WTC11 (cell line): ENCODE measurements around the gene LRRC57. TPM values are rescaled to one million over a fixed set of nuclear protein-coding genes. Genes with fewer than 3 reads are reported as not detected.
A peak's percentile ranks its signal among the peaks of the same experiment; 100 is the strongest.

Source experiments
- ATAC-seq: fragments of 200-7000 bp; cut with Tn5 transposase; 2 replicates; pipeline ENCODE4 v1.10.0; 2021; ENCODE audit warnings: mild to moderate bottlenecking, moderate library complexity
- CTCF ChIA-PET: fragments of 300-600 bp; sonication (Branson Sonifier 250); formaldehyde crosslinking; loops from one replicate; lab custom pipeline; 2021; ENCODE audit warnings: antibody characterized with exemption; lab: Charles Lee
- POLR2A ChIA-PET: fragments of 350-600 bp; sonication (Branson Sonifier 250); formaldehyde crosslinking; loops from one replicate; lab custom pipeline; 2021; ENCODE audit warnings: antibody characterized with exemption; lab: Charles Lee
- DNase-seq: peaks from one replicate; pipeline ENCODE4 v3.0.0; 2021; ENCODE audit warnings: low spot score
- H3K27ac Mint-ChIP-seq: 2 replicates; pipeline ENCODE4 v1.8.0; 2021; ENCODE audit warnings: mixed read lengths
- H3K27me3 Mint-ChIP-seq: 2 replicates; pipeline ENCODE4 v1.8.0; 2021; ENCODE audit warnings: low read depth, mild to moderate bottlenecking, moderate library complexity, mixed read lengths
- H3K36me3 Mint-ChIP-seq: 2 replicates; pipeline ENCODE4 v1.8.0; 2021; ENCODE audit warnings: mixed read lengths
- H3K4me1 Mint-ChIP-seq: 2 replicates; pipeline ENCODE4 v1.8.0; 2022; ENCODE audit warnings: mixed read lengths
- H3K4me3 Mint-ChIP-seq: 2 replicates; pipeline ENCODE4 v1.8.0; 2021; ENCODE audit warnings: mild to moderate bottlenecking, moderate library complexity, mixed read lengths
- H3K9me3 Mint-ChIP-seq: 2 replicates; pipeline ENCODE4 v1.8.0; 2021; ENCODE audit warnings: mixed read lengths
- CREB1 ChIP-seq: sonication (generic); formaldehyde crosslinking; IDR thresholded peaks from 2 replicates; pipeline ENCODE4 v1.8.0; 2023; ENCODE audit warnings: mild to moderate bottlenecking, missing genetic modification reagents
- CREM ChIP-seq: sonication (generic); formaldehyde crosslinking; IDR thresholded peaks from 2 replicates; pipeline ENCODE4 v1.8.1; 2022; ENCODE audit warnings: mild to moderate bottlenecking, missing genetic modification reagents, moderate library complexity
- ETV6 ChIP-seq: sonication (generic); formaldehyde crosslinking; IDR thresholded peaks from 2 replicates; pipeline ENCODE4 v1.8.1; 2022; ENCODE audit warnings: mild to moderate bottlenecking, missing genetic modification reagents
- FOXJ3 ChIP-seq: sonication (generic); formaldehyde crosslinking; IDR thresholded peaks from 2 replicates; pipeline ENCODE4 v1.9.0; 2021; ENCODE audit warnings: missing genetic modification reagents, mild to moderate bottlenecking, borderline replicate concordance
- GABPB1 ChIP-seq: sonication (generic); formaldehyde crosslinking; IDR thresholded peaks from 2 replicates; pipeline ENCODE4 v1.8.1; 2023; ENCODE audit warnings: mild to moderate bottlenecking, missing genetic modification reagents
- HMGA2 ChIP-seq: fragments of 250-450 bp; sonication (Bioruptor Pico); IDR thresholded peaks from 2 replicates; pipeline ENCODE4 v1.4.0; 2021; ENCODE audit warnings: mild to moderate bottlenecking, moderate library complexity
- JAZF1 ChIP-seq: fragments of 250-450 bp; sonication (Bioruptor Pico); IDR thresholded peaks from 2 replicates; pipeline ENCODE4 v1.9.0; 2021; ENCODE audit warnings: moderate library complexity, mild to moderate bottlenecking, inconsistent platforms
- JUN ChIP-seq: sonication (generic); formaldehyde crosslinking; IDR thresholded peaks from 2 replicates; pipeline ENCODE4 v1.8.0; 2023; ENCODE audit warnings: mild to moderate bottlenecking, missing genetic modification reagents
- NFYB ChIP-seq: sonication (generic); formaldehyde crosslinking; conservative IDR thresholded peaks from 2 replicates; pipeline ENCODE4 v1.8.0; 2022; ENCODE audit warnings: low read depth, missing genetic modification reagents
- NR3C1 ChIP-seq: sonication (generic); formaldehyde crosslinking; conservative IDR thresholded peaks from 2 replicates; pipeline ENCODE4 v1.8.1; 2023; ENCODE audit warnings: low read depth, mild to moderate bottlenecking, missing genetic modification reagents
- OVOL2 ChIP-seq: fragments of 250-450 bp; sonication (Bioruptor Pico); IDR thresholded peaks from 2 replicates; pipeline ENCODE4 v1.9.0; 2021; ENCODE audit warnings: mild to moderate bottlenecking, borderline replicate concordance
- RELA ChIP-seq: sonication (generic); formaldehyde crosslinking; IDR thresholded peaks from 2 replicates; pipeline ENCODE4 v1.8.1; 2022; ENCODE audit warnings: missing genetic modification reagents, mild to moderate bottlenecking, borderline replicate concordance
- SP1 ChIP-seq: sonication (generic); formaldehyde crosslinking; conservative IDR thresholded peaks from 2 replicates; pipeline ENCODE4 v1.8.1; 2022; ENCODE audit warnings: missing genetic modification reagents
- TEAD1 ChIP-seq: sonication (generic); formaldehyde crosslinking; IDR thresholded peaks from 2 replicates; pipeline ENCODE4 v1.8.0; 2022; ENCODE audit warnings: mild to moderate bottlenecking, missing genetic modification reagents
- TP53 ChIP-seq: sonication (generic); formaldehyde crosslinking; IDR thresholded peaks from 2 replicates; pipeline ENCODE4 v1.8.1; 2023; ENCODE audit warnings: mild to moderate bottlenecking, missing genetic modification reagents
- ZBTB21 ChIP-seq: sonication (generic); formaldehyde crosslinking; IDR thresholded peaks from 2 replicates; pipeline ENCODE4 v1.8.1; 2023; ENCODE audit warnings: mild to moderate bottlenecking, missing genetic modification reagents, borderline replicate concordance
- ZNF219 ChIP-seq: sonication (generic); formaldehyde crosslinking; IDR thresholded peaks from 2 replicates; pipeline ENCODE4 v1.8.0; 2023; ENCODE audit warnings: missing genetic modification reagents, mild to moderate bottlenecking, borderline replicate concordance
- ZNF232 ChIP-seq: sonication (generic); formaldehyde crosslinking; IDR thresholded peaks from 2 replicates; pipeline ENCODE4 v1.8.0; 2022; ENCODE audit warnings: mild to moderate bottlenecking, missing genetic modification reagents
- ZNF396 ChIP-seq: fragments of 250-450 bp; sonication (Bioruptor Pico); IDR thresholded peaks from 2 replicates; pipeline ENCODE4 v1.8.0; 2021; ENCODE audit warnings: mild to moderate bottlenecking, moderate library complexity, borderline replicate concordance
- ZNF423 ChIP-seq: fragments of 250-450 bp; sonication (Bioruptor Pico); IDR thresholded peaks from 2 replicates; pipeline ENCODE4 v2.1.2; 2022; ENCODE audit warnings: mild to moderate bottlenecking, moderate library complexity
- total RNA-seq: library from RNA; stranded (reverse); gene quantifications from 3 replicates; pipeline ENCODE4 v1.2.3, GENCODE V29; 2021
- TF ChIP-seq, protein P1 (sequence below): sonication (generic); formaldehyde crosslinking; IDR thresholded peaks from 2 replicates; pipeline ENCODE4 v1.8.1; 2022; ENCODE audit warnings: mild to moderate bottlenecking, moderate library complexity, missing genetic modification reagents
- TF ChIP-seq, protein P2 (sequence below): sonication (generic); formaldehyde crosslinking; IDR thresholded peaks from 2 replicates; pipeline ENCODE4 v1.8.1; 2022; ENCODE audit warnings: low read depth, mild to moderate bottlenecking, moderate library complexity, missing genetic modification reagents, borderline replicate concordance
- TF ChIP-seq, protein P3 (sequence below): sonication (generic); formaldehyde crosslinking; IDR thresholded peaks from 2 replicates; pipeline ENCODE4 v1.8.1; 2023; ENCODE audit warnings: mild to moderate bottlenecking, missing genetic modification reagents
- TF ChIP-seq, protein P4 (sequence below): sonication (generic); formaldehyde crosslinking; conservative IDR thresholded peaks from 2 replicates; pipeline ENCODE4 v1.8.1; 2022; ENCODE audit warnings: mild to moderate bottlenecking, missing genetic modification reagents
- TF ChIP-seq, protein P5 (sequence below): fragments of 250-450 bp; sonication (Bioruptor Pico); conservative IDR thresholded peaks from 2 replicates; pipeline ENCODE4 v1.9.0; 2021; ENCODE audit warnings: mild to moderate bottlenecking

The LRRC57 gene
- total RNA-seq, 1 experiment from 2014 or later, result 13.3 TPM

DNA sequence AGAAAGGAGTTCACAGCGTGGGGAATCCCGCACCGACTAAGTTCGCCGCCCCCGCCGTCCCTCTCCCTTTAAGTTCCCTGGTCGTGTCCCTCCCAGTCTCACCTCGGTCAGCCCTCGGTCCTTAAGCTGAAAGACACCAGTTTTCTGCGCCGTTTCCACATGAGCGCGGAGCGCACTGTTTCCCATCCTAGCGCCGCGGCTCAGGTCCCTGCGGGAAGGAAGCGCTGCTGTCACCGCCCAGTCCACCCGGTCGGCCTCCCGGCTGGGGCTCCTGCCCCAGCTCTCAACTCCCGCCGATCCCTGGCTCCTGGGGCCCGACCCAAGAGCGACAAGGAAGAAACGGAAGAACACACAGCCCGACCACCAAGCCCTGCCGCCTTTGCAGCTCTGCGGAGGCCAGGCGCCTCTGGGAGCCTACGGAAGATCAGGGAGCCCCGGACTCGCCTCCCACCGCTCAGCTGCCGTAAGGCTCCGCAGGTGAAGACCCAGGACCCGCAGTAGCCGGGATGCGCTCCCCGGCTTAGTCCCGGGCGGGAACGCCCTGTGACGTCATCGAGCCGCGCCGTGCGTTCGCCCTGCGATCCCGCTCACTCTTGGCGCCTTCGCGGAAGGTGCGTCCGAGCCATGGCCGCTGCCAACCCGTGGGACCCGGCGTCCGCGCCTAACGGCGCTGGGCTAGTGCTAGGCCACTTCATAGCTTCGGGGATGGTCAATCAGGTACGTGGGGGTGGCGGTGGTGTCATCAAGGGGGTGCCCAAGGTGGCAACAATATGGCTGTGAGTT lies at the start of gene LRRC57, which contains the start of gene HAUS2 (continued):
- TF ChIP-seq, protein P1, sequence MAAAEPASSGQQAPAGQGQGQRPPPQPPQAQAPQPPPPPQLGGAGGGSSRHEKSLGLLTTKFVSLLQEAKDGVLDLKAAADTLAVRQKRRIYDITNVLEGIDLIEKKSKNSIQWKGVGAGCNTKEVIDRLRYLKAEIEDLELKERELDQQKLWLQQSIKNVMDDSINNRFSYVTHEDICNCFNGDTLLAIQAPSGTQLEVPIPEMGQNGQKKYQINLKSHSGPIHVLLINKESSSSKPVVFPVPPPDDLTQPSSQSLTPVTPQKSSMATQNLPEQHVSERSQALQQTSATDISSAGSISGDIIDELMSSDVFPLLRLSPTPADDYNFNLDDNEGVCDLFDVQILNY, result peak; percentile 98
- peak; percentile 63 for TF ChIP-seq GABPB1 (CRISPR knock-in tag)
- no peak for TF ChIP-seq OVOL2 (CRISPR knock-in tag)
- peak; percentile 42; the same call in 1 of the 2 replicates for TF ChIP-seq ETV6 (CRISPR knock-in tag)
- TF ChIP-seq, protein P2, sequence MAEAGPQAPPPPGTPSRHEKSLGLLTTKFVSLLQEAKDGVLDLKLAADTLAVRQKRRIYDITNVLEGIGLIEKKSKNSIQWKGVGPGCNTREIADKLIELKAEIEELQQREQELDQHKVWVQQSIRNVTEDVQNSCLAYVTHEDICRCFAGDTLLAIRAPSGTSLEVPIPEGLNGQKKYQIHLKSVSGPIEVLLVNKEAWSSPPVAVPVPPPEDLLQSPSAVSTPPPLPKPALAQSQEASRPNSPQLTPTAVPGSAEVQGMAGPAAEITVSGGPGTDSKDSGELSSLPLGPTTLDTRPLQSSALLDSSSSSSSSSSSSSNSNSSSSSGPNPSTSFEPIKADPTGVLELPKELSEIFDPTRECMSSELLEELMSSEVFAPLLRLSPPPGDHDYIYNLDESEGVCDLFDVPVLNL, result 0 out of 2 replicates have a peak, but pooled peaks have one; percentile 70
- peak; percentile 97 for TF ChIP-seq SP1 (CRISPR knock-in tag)
- TF ChIP-seq CREM (CRISPR knock-in tag), result peak; percentile 99
- TF ChIP-seq TEAD1 (CRISPR knock-in tag), result 0 out of 2 replicates have a peak, but pooled peaks have one; percentile 60
- TF ChIP-seq, all 79 proteins: peak for 17

DNA sequence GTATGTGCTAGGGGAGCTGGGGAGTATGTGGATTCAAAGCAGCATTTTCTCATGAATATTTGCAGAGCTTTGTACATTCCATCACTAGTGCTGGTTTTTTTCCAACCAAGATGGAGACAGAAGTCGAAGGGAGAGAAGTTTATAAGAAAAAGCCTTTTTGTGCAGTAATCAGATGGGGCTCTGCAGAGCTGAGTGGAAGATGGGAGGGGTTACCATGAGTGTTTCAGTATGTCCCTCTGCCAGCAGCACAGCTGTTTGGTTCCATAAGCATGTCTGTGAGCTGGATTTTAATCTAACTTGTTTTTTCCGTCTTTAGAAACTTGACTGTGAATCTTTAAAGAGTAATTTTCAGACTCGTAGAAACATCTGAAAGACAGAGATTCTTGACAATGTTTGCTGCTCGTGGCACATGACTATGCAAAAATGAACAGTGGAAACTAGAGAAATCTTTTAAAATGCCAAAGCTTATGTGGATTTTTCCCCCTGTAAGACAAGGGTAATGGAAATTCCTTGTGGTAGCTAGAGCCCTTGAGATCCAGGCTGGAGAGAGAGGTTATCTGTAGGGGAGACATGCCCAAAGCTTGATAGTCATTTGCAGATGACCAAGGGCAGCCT lies 47.1 kb upstream of the LRRC57 start:
- Mint-ChIP-seq H3K4me1 (peaks cover 10% of the 10 kb centered on the region), H3K4me3 (no peak overlapping the region), H3K27ac (0 out of 2 replicates have a peak overlapping the region, but pooled peaks have one; percentile 21), H3K9me3 (peaks cover 12% of the 10 kb centered on the region), H3K36me3 (peaks cover 10% of the 10 kb centered on the region), H3K27me3 (no peaks in the 10 kb centered on the region)
- POLR2A ChIA-PET, result no interaction called here
- ATAC-seq, result no peak
- TF ChIP-seq, protein P3, sequence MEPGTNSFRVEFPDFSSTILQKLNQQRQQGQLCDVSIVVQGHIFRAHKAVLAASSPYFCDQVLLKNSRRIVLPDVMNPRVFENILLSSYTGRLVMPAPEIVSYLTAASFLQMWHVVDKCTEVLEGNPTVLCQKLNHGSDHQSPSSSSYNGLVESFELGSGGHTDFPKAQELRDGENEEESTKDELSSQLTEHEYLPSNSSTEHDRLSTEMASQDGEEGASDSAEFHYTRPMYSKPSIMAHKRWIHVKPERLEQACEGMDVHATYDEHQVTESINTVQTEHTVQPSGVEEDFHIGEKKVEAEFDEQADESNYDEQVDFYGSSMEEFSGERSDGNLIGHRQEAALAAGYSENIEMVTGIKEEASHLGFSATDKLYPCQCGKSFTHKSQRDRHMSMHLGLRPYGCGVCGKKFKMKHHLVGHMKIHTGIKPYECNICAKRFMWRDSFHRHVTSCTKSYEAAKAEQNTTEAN, result no peak
- CTCF ChIA-PET, result no interaction called here
- no peak for DNase-seq

DNA sequence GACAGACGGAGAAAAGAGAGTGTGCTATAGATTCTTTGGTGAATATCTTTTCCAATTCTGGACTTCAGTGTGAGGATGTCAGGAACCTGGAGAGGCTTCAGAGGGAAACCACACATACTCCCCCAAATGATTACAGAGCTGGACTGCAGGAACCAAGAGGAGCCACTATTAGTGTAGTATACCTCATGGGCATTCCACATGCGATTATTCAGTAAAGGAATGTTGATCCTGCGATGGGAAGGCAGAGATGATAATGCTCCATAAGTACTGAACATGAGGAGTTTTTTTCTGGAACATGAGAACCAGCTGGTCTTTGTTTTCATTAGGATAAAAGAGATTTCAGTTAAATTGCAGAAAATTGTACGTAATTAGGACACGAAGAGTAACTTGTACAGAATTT lies 45.5 kb upstream of the LRRC57 start:
- ChIA-PET CTCF (no interaction called here), POLR2A (no interaction called here)
- Mint-ChIP-seq H3K27ac (0 out of 2 replicates have a peak overlapping the region, but pooled peaks have one; percentile 23), H3K4me3 (no peak overlapping the region), H3K27me3 (no peaks in the 10 kb centered on the region), H3K9me3 (no peaks in the 10 kb centered on the region), H3K4me1 (peaks cover 13% of the 10 kb centered on the region), H3K36me3 (no peaks in the 10 kb centered on the region)
- DNase-seq (no peak), ATAC-seq (no peak)
- TF ChIP-seq ZNF396 (CRISPR knock-in tag), result no peak

DNA sequence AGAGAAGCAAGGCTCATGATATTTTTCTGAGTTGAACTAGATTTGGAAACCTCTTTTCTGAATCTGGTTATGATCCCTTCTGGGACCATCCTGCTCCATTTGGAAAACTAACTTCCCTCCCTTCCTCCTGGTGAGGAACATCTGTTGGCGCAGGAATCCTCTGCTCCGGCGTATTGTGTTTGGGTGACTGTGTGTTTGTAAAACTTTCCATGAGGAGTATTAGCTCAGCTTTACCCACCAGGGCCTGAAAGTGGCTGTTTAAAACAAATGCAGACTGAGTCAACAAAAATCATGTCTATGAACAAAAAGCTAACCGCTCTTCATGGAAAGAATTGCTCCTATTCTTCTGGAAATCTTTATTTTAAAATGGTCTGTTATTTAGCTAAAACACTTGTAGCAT lies 44.5 kb upstream of the LRRC57 start:
- DNase-seq (no peak), ATAC-seq (no peak)
- Mint-ChIP-seq H3K27ac (no peak overlapping the region), H3K9me3 (no peaks in the 10 kb centered on the region), H3K36me3 (no peaks in the 10 kb centered on the region), H3K27me3 (no peaks in the 10 kb centered on the region), H3K4me1 (peaks cover 13% of the 10 kb centered on the region), H3K4me3 (no peak overlapping the region)
- CTCF ChIA-PET, result interaction anchor here (2.5 kb wide), 1 partner anchor 27 kb away, joined by 16 read pairs; no protein-coding TSS in a partner anchor
- POLR2A ChIA-PET, result no interaction called here
- no peak for TF ChIP-seq HMGA2 (CRISPR knock-in tag)
- no peak for TF ChIP-seq GABPB1 (CRISPR knock-in tag)
- no peak for TF ChIP-seq ZNF423 (CRISPR knock-in tag)
- no peak for TF ChIP-seq JAZF1 (CRISPR knock-in tag)
- TF ChIP-seq TP53 (CRISPR knock-in tag), result no peak
- TF ChIP-seq, protein P4, sequence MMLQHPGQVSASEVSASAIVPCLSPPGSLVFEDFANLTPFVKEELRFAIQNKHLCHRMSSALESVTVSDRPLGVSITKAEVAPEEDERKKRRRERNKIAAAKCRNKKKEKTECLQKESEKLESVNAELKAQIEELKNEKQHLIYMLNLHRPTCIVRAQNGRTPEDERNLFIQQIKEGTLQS (CRISPR knock-in tag), result no peak
- TF ChIP-seq JUN (CRISPR knock-in tag), result no peak
- TF ChIP-seq CREB1, result no peak
- TF ChIP-seq ZBTB21 (CRISPR knock-in tag), result no peak
- TF ChIP-seq TEAD1 (CRISPR knock-in tag), result no peak
- TF ChIP-seq NFYB, result no peak
- no peak for TF ChIP-seq ZNF232 (CRISPR knock-in tag)
- no peak for TF ChIP-seq NR3C1 (CRISPR knock-in tag)
- TF ChIP-seq RELA (CRISPR knock-in tag), result no peak
- TF ChIP-seq, protein P5, sequence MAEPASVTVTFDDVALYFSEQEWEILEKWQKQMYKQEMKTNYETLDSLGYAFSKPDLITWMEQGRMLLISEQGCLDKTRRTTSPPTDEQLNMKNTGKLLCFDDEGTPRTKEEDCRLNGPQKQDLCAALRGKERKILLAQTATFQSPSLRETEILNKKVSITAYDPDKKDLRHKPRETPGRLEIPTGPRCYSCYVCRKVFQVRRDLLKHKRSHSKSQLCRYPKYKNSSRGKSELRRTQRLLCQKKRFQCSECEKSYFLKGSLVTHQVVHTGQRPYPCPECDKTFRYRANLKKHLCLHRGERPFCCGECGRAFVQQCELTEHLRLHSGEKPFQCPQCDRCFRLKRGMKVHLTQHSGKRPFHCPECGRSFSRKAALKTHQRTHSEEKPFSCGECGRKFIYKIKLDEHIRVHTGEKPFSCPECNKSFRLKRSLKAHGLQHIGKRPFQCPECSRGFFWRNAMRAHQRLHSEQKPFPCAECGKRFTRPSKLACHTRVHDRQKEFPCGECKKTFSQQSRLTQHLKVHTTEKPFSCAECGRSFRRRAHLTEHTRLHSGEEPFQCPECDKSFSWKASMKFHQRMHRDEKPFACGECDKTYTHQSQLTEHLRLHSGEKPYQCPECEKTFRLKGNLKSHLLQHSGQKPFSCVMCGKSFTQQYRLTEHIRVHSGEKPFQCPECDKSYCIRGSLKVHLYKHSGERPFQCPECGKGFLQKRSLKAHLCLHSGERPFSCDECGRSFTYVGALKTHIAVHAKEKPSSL (CRISPR knock-in tag), result no peak
- no peak for TF ChIP-seq FOXJ3 (CRISPR knock-in tag)
- no peak for TF ChIP-seq ZNF219 (CRISPR knock-in tag)
